ENCODE data around the gene PLD1.

The PLD1 gene

DNA sequence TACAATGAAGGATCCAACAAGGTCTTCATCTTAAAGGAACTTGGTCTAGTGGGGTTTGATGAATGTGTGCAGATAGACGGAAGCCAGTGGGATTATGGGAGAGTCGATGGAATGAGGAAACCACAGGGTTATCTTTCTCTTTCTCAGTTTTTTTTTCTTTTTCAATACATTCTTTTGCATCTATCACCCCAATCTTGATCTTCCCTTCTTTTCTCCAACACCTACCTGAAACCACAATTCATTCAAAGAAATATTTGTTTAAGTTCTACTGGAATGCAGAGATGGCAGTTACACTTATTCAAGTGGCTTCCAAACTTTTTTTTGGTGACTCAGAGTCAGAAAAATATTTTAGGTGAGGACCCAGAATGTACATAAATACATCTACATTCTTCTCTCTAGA, 34.6 kb upstream of the PLD1 start:
- no peak for TF ChIP-seq ZNF274 (IDR thresholded peaks at IDR 0.05; ENCODE audit: low read depth, low read length)
- H3K4me3 ChIP-seq (ENCODE audit: low read length): no peak overlapping the region

DNA sequence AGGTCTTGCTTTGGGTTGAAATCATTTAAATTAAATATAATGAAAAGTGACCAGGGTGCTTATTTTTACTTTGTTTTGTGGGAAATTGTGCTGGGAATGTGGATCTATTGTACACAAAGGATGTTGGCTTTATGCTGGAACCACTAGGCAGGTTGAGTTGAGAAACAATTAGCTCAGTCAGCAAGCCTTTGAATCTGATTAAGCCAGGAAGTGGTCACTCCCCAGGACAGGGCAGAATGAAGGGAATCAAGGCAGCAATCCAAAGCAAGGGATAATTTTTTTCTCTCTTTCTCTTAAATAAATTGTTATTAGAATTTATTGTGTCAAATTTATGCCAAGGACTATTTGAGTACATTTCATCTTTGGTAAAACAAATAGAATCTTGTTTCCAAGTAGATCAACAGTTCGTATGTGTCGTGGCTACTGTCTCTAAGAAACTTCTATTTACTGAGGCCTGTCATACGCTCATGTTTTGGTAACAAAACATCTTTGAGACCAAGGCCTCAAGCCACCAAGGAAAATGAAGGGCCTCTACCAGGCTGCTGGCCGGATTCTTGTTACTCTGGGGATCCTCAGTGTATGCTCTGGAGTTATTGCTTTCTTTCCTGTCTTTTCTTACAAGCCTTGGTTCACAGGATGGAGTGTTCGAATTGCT, 32.7 kb upstream of the PLD1 start, which contains the start of gene TMEM212:
TMEM212 (plus strand) TSS at position 486 of the 655 bp plus-strand sequence; CDS start at position 521, 35 bp downstream.
- H3K4me3 ChIP-seq (ENCODE audit: low read length): no peak within 1 kb of the TSS
- no peak for TF ChIP-seq ZNF274 (IDR thresholded peaks at IDR 0.05; ENCODE audit: low read depth, low read length)

DNA sequence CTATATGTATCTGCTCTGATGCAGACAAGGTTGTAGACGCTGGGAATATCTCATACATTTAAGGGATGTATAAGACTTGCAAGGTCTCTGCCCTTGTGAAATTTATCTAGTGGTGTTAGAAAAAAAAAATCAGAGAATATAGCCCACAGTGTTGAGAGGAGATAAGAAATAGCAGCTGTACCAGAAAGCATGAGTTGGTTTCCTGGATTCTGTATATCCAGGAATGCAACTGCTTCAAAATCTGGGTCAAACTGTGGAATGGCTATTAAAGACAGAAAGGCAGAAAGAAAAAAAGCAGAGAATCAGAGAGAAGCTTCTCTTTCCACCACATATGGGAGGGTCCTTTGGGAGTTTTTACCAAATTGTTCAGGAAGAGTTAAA, 31.3 kb upstream of the PLD1 start:
- H3K4me3 ChIP-seq (ENCODE audit: low read length): no peak overlapping the region
- no peak for TF ChIP-seq ZNF274 (IDR thresholded peaks at IDR 0.05; ENCODE audit: low read depth, low read length)

DNA sequence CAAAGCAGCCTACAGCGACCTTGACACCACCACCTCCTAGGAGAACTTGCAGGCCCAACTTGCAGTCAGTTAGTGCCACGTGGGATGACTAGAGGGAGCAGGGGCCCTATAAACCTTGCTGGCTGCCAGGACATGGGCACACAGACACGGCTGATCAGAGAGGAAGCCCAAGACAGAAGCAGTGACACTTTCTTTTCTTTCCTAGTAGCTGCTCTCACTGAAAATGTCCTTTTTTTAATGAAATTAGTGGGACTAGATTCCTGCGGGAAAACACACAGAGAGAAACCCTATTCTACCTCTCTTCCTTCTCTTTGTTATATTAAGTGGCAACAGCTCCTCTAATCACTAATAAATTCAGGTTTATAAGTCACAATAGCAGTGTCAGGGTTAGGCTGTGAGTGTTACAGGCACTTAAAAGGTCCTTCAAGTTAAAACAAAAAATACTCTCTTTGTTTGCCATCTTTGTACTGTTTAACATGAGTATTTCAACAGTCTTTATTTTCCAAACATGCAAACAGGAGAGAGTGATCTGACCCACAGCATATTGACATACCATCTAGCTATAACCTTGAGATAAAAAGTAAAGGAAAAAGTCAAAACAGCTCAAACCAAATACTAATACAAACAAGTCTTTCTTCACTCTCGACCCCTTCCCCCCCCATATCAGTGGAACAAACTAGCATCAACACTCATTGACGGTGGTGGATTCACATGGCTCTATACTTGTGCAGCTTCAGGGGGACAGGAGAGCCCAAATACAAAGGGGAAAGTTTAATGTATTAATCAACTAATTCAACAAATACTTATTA, 30.7 kb upstream of the PLD1 start:
- no peak overlapping the region for H3K4me3 ChIP-seq (ENCODE audit: low read length)
- no peak for TF ChIP-seq ZNF274 (IDR thresholded peaks at IDR 0.05; ENCODE audit: low read depth, low read length)

DNA sequence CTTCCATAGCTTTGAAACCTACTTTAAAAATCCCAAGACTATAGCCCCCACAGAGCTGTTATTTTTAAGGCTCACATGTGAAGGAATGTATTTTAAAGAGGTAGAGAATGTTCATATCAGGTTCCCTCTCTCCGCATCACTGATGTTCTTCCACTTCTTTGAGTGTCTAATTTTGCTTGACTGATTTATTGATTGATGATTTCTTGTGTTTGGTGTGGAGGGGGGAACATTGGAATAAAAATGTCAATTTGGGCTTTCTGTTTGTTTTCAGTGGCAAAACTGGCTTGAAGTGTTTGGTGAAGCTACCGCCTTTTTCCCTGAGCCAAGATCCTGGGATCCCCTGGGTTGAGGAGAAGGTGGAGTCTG, 30.1 kb upstream of the PLD1 start:
- H3K4me3 ChIP-seq (ENCODE audit: low read length): no peak overlapping the region
- TF ChIP-seq ZNF274 (IDR thresholded peaks at IDR 0.05; ENCODE audit: low read depth, low read length): no peak

DNA sequence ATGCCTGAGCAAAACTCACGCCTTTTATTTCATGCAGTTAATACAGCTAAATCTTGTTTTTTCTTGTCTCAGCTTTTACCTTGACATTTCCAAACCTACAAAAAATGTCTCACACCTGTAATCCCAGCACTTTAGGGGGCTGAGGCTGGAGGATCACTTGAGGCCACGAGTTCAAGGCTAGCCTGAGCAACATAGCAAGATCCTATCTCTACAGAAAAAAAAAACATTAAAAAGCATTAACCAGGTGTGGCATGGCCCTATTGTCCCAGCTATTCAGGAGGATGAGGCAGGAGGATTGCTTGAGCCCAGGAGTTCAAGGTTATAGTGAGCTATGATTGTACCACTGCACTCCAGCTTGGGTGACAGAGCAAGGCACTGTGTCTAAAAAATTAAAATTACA, 29.0 kb upstream of the PLD1 start:
- no peak overlapping the region for H3K4me3 ChIP-seq (ENCODE audit: low read length)
- no peak for TF ChIP-seq ZNF274 (IDR thresholded peaks at IDR 0.05; ENCODE audit: low read depth, low read length)

DNA sequence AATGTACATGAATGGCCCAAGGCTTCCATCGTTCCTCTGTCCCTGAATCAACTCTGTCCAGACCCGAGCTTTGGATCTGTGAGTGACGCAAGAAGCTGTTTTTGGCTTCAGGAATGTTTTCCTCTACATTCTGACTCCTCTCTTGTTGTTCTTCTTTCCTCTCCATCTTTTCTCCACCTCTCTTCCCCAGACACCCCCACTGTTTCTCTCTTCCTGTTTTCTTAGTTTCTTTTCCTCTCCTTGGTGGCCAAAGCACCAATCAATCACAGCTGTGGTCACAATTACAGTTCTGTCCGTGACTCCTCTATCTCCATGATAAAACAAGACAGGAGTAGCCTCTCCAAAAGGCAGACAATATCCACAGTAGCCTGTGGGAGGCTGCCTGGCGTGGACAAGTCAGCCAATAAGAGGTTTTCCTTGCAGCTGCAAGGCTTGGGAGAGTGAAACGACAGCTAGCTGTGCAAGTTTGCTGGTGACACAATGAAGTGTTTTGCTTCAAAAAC, 28.0 kb upstream of the PLD1 start:
- TF ChIP-seq ZNF274 (IDR thresholded peaks at IDR 0.05; ENCODE audit: low read depth, low read length): no peak
- no peak overlapping the region; the same call in 1 of the 2 replicates for H3K4me3 ChIP-seq (ENCODE audit: low read length)

DNA sequence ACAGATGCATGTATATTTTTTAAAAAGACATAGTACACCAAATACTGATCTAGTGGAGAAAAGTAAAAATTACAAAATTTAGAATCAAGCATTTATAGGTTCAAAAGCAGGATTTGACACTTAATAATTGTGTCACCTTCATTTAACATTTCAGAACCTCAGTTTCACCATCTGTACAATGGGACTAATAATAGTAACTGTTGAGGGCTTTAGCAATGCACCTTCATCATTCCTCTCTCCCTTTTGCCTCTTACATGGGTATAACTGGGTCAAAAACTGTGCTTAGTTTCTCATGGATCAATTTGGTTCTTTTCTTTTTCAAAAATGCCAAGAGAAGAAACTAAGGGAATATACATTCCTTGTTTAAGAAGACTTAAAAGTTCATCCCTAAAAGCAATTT, 27.4 kb upstream of the PLD1 start:
- no peak for TF ChIP-seq ZNF274 (IDR thresholded peaks at IDR 0.05; ENCODE audit: low read depth, low read length)
- H3K4me3 ChIP-seq (ENCODE audit: low read length): no peak overlapping the region

DNA sequence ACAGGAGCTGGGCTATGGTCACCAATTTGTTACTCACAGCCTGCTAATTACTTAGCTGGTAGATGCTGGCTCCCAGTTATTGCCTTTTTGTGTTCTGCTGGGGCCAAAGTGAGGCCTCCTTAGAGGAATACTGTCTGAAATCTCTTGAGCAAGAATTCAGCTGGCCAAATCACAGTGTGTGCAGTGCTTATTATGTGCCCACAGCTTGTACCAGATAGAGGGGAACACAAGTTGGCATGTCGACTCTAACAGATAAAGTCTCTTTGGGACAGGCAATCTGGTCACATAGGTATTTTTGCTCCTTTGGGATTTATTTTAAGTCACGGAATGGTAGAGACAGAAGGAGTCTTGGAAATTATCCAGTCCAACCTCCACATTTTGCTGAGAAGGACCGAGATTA, 26.6 kb upstream of the PLD1 start:
- no peak for TF ChIP-seq ZNF274 (IDR thresholded peaks at IDR 0.05; ENCODE audit: low read depth, low read length)
- H3K4me3 ChIP-seq (ENCODE audit: low read length): no peak overlapping the region

DNA sequence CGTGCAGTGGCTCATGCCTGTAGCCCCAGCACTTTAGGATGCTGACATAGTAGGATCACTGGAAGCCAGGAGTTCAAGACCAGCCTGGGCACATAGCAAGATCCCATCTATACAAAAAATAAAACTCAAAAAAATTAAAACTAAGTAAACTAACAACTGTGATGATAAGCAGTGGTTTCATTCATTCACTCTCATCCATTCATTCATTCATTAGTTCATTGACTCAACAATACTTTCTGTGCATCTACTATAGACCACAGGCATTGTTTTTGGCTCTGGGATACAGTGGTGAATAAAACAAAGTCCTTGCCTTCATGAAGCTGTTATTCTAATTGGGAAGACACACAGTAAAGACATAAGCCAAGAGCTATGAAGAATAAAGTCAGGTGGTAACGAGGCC, 25.3 kb upstream of the PLD1 start:
- no peak for TF ChIP-seq ZNF274 (IDR thresholded peaks at IDR 0.05; ENCODE audit: low read depth, low read length)
- no peak overlapping the region for H3K4me3 ChIP-seq (ENCODE audit: low read length)

DNA sequence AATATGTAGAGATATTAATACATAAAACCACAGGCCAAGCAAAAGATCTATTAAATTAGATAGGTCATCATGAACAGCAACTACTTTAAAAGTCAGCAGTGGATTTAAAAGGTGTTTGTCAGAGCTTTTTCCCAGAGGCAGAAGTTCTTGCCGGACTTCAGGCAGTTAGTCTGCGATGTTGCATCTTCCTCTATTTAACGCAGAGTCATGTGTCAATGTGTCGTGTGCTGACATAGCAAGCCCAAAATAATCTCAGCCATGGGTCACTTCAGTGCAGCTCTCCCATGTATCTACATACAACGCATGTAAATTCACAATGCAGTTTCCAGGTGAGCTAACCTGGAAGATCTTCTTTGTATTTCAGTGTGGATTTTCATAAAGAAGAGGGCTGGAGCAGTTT, 24.8 kb upstream of the PLD1 start:
- H3K4me3 ChIP-seq (ENCODE audit: low read length): no peak overlapping the region
- TF ChIP-seq ZNF274 (IDR thresholded peaks at IDR 0.05; ENCODE audit: low read depth, low read length): no peak

DNA sequence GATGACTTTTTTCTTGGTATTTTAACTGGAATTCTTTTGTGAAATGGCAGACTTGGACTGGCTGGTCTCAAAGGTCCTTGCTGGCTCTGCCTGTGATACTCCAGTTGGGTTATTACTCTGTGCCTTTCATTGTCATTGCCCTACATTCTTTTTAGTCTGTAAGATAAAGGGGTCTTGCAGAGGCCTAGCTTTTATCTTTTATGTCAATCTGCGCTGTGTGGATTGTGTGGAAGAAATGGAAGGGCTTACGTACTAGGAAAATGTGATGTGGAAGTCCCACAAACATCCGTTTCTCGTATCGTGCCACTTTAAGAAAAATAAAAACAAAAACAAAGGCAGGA, 24.1 kb upstream of the PLD1 start:
- H3K4me3 ChIP-seq (ENCODE audit: low read length): no peak overlapping the region
- no peak for TF ChIP-seq ZNF274 (IDR thresholded peaks at IDR 0.05; ENCODE audit: low read depth, low read length)

DNA sequence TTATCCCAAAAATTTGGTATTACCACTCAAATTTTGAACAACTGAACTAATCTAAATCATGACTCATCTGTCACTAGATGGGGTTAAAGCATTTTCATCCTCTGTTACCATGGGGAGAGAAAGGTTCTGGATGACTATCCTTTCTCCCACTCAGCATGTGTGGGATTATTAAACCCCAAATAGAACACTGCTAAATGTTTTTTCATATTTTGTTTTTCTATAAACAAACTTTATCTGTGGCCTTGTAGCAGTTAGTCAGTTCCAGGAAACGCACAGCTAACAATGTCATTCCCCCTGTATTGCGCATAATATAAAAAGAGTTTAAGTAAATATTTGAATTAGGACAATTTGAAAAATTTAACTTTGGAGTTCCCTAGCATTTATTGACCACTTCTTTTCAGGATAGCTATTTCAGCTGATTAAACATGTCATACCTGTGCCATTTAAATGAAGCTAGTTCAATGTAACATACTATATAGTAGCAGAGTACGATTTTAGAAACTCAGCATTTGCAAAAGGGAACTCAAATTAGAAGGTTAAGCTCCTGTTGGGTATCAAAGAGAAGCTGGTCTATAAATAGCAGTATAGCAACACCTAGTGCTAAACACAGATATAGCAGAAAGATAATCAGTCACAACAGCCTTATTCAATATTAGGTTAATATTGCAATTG, 23.6 kb upstream of the PLD1 start:
- no peak overlapping the region for H3K4me3 ChIP-seq (ENCODE audit: low read length)
- TF ChIP-seq ZNF274 (IDR thresholded peaks at IDR 0.05; ENCODE audit: low read depth, low read length): no peak

DNA sequence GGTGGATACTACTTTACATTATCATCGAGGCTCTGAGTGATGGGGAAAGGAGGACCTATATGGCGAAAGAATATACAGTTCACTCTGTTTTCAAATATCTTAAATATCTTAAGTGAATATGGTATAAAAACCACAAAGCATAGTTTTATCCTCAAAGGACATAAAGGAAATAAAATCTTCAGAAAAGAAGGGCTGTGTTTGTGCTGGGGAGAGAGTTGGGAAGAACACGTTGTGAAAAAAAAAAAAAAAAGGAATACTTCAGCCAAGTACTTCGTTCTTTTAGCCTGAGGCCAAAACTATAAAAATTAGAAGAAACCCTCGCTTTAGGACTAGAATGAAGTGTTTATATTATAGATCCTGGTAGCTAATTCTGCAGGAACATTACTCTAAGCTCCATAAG, 22.7 kb upstream of the PLD1 start:
- H3K4me3 ChIP-seq (ENCODE audit: low read length): no peak overlapping the region
- TF ChIP-seq ZNF274 (IDR thresholded peaks at IDR 0.05; ENCODE audit: low read depth, low read length): no peak

DNA sequence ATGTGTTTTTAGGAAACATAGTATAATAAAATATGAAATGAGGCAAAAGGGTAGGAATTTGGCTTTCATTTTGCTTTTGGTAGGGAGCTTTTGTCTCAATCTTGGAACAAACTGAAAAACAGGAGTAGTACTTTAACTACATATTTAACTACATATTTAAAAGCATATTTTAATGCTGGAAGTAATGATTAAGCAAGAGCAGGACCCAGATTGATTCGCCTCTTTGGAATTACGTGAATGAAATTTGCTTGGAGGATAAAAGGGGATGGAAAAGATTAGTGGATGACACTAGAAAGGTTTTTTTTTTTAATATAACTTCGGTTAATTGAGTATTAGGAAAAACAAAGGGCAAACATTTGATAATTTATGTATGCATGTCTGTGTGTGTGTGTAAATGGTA, 21.7 kb upstream of the PLD1 start:
- H3K4me3 ChIP-seq (ENCODE audit: low read length): no peak overlapping the region
- TF ChIP-seq ZNF274 (IDR thresholded peaks at IDR 0.05; ENCODE audit: low read depth, low read length): no peak
